Activated gamma-delta T cell treated with anti-CD3 and anti-CD28 coated beads, Interleukin-2, amount 50 U/mL, for 16 hours (primary cell): ENCODE measurements around the gene TXNRD1.
"Not testable (repeated sequence)": the region's sequence is repeated elsewhere in the genome, so short reads cannot be mapped to it uniquely, and the experiment has no call there.

ENCODE experiments used
- DNase-seq: peaks from one replicate; pipeline ENCODE4 v3.0.0-alpha.2; 2020; ENCODE audit warnings: low read depth

The TXNRD1 gene

DNA sequence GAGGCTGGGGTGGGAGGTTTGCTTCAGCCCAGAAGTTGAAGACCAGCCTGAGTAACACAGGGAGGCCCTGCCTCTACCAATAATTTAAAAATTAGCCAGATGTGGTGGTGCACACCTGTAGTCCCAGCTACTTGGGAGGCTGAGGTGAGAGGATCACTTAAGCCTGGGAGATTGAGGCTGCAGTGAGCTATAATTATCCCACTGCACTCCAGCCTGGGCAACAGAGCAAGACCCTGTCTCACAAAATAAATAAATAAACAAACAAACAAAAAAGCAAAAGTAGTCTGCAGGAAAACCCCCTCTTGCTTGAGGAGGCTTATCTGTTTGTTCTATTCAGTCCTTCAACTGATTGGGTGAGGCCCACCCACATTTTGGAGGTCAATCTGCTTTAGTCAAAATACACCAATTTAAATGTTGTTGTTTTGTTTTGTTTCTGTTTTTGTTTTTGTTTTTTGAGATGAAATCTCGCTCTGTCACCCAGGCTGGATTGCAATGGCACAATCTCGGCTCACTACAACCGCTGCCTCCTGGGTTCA lies 24.9 kb upstream of the TXNRD1 start:
- no peak for DNase-seq

DNA sequence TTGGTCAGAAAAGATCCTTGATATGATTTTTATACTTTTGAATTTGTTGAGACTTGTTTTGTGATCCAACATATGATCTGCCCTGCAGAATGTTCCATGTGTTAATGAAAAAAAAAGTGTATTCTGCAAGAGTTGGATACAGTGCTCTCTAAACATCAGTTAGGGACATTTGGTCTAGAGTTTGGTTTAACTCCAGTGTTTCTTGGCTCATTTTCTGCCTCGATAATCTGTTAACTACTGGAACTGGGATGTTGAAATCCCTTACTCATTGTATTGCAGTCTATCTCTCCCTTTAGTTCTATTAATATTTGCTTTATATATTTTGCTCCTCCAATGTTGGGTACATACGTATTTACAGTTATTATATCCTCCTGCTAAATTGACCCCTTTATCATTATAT lies 18.3 kb upstream of the TXNRD1 start:
- no peak for DNase-seq

DNA sequence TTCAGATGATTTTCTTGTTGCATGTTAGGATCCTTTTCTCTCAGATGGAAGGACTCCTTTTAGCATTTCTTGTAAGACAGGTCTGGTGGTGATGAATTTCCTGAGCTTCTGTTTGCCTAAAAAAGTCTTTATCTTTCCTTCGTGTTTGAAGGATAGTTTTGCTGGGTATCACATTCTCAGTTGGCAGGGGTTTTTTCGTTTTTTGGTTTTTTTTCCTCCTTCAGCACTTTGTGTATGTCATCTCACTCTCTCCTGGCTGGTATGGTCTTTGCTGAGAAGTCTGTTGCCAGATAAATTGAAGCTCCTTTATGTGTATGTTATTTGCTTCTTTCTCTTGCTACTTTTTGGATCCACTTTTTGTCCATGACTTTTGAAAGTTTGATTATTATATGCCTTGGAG lies 15.6 kb upstream of the TXNRD1 start:
- no peak for DNase-seq

DNA sequence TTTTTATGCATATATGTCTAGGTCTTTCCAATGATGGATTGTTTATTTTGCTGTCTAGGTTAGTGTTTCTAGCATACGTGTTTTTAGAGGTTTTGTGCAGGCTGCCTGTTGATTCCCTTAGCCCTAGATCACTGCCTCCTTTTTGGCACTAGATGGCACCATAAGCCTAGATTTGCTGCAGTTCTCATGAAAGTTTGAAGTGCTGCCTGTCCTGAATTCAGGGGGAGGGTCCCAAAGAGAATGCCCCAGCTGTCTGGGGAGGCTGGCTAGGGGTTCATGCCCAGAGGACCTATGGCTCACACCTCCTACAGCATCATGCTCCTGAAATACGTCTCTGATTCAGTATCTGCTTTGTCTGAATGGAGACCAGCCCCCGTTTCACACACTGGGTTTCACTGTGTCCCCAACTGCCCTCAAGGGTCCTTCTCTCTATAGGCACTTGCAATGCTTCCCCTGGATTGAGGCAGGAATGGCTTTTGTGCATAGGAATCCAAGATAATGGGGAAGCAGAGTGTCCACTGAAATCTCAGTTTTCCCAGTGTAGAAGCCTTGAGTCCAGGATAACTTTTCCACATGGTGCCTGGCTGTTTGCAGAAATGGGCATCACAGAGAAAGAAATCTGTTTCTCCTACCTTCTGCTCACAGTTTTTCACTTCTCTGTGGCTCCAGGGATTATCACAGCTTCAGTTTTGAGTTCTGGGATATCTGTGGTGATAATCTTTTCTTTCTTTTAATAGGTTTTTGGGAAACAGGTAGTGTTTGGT lies 14.2 kb upstream of the TXNRD1 start:
- DNase-seq, result peak; percentile 22

DNA sequence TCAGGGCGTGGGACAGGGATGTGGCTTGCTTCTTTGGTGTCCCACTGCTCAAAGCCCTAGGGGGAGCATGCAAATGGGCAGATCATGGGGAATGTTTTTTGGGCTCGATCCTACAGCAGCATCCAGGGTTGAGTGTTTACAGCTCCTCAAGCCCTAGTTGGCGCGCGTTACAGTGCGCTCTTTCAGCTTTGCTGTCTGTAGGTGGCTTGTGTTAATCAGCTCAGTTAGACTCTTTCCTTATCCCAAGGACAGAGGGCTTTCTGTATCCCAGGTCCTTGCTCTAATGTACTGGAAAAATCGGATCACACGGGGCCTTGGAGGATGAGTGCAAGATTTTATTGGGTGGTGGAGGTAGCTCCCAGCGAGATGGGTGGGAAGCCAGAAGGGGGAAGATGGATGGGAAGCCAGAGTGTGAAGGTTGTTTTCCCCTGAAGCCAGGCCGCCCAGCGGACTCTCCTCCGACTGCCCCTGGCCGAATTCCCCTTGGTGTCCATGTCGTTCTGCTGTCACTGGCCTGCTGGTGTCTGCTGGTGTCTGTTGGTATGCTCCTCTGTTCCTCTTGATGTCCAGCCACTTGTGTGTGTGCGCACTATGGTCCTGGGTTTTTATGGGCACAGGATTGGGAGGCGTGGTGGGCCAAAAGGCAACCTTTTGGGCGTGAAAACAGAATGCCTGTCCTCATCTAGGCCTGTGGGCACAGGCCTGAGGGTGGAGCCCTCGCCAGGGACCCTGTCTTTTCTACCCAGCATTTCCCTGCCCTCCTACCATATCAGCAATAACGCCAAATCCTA lies 10.7 kb upstream of the TXNRD1 start:
- DNase-seq, result no peak

DNA sequence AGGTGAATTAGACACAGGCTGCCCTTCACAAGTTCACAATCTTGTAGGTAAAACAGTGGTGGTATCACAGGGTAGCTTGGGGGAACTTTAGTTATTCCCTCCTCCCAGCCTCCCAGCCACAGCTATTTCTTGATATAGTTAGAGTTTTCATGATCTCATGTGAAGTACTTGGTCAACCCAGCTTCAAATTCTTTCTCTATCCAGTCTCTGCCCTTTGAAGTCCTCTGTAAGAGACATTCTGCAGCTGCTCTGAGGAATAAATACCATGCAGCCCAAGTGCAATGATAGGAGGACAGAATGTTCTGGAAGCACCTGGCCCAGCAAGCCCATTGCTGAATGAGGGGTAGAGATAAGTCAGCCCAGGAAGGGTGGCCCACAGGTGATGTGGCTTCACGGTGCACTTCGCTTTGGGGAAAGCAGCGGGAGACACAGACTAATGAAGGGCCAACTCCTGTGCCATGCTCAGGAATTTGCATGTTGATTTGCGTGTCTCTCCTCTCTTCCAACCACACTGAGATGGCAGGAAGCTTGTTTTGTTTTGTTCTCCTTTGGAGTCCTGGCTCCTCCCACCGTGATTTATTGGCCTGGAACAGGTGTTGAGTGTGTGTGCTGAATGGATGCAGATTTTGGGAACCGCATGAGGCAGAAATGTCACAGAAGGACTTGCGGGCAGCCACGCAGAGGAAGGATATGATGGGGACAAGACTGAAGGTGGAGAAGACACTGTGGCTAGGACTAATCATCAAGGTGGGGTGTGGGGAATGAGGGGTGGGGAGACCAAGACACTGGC lies 8.0 kb upstream of the TXNRD1 start:
- no peak for DNase-seq

DNA sequence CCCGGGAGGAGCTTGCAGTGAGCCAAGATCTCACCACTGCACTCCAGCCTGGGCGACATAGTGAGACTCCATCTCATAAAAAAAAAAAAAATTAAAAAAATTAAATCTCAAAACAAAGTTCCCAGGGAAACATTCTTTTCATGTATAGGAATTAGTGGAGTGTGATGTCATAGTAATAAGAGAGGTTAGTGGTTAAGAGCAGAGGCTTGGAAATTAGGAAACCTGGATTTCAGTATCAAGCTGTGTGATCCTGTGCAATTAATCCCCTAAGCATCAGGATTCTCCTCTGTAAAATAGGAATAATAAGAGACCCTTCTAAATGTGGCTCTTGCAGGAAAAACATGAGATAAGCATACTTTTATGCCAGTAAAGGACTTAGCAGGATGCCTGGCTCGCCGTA lies 3.1 kb upstream of the TXNRD1 start:
- no peak for DNase-seq

DNA sequence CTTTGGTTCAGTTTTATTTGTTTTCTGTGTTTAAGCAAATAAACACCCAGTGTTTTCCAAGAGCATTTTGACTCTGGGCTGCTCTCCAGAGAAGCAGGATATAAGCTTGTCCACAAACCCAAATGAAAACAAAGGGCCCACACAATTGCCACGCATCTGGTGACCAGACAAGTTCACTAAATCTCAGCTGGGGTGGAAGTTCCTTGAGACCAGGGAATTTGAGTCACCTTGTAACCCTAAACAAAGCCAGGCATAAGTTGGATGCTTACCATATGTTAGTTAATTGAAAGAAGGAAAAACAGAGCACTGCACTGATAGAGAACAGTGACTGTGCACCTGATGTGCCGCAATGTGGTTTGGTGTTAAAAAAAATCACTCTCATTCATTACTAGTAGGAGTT lies 1.6 kb upstream of the TXNRD1 start:
- DNase-seq, result no peak

DNA sequence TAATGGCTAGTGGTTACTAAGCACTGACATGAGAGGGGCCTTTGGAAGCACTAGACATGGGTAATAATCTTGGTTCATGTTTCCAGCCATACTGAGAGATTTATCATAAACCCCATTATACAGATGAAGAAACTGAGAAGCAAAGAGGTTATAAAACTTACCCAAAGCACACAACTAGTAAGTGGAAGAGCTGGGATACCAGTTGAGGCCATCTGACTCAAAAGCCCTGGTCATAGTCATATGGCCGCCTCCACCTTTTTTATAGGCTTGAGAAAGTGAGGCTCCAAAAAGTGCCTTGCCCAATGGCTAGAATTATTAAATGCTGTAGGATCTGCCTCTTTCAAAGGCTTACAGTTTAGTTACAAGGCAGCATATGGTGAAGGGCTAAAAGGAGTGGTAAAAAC lies 944 bp downstream of the TXNRD1 start:
- no peak for DNase-seq

DNA sequence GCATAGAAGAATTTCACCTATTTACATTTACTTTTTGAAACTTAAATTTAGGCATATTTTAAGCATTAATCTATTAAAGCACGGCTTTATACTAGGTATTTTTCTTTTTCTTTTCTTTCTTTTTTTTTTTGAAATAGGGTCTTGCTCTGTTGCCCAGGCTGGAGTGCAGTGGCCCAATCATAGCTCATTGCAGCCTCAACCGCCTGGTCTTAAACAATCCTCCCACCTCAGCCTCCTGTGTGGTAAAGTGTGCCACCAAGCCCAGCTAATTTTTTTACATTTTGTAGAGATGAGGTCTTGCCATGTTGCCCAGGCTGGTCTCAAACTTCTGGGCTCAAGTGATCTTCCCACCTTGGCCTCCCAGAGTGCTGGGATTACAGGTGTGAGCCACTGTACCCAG lies 2.9 kb downstream of the TXNRD1 start:
- not testable (repeated sequence) for DNase-seq

DNA sequence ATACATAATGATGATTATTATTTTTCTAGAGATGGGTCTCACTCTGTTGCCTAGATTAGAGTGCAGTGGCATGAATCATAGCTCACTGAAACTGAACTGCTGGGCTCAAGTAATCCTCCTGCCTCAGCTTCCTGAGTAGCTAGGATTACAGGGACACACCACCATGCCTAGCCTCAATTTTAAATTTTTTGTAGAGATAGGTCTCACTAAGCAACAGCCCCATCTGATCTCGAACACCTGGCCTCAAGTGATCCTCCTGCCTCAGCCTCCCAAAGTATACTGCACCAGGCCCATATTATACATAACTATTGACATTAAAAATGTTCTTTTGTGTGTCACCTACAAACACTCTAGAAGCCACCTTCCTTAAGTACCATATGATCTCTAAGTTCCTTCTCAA lies 3.4 kb downstream of the TXNRD1 start:
- DNase-seq, result no peak

DNA sequence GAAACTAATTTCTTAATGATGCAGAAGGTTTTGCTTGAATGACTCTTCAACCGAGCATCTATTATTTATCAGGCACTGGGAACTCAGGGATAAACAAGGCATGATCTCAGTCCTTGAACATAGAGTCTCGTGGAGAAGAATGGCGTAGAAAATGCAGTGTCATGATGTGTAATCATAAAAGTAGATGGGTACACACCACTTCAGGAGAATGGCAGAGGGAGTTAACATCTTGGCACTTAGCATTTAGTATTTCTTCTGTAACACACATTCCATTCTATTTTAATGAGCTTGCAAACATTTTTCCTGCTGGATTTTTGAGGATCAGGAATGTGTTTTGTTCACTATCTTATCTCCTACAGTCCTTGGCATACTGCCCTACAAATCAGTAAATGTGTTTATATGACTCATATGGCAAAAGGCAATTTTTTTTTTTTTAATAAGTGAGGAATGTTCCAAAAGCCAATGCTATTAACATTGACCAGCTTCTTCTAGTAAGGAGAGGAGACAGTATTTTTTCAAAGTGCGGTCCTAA lies 3.8 kb downstream of the TXNRD1 start:
- DNase-seq, result no peak

DNA sequence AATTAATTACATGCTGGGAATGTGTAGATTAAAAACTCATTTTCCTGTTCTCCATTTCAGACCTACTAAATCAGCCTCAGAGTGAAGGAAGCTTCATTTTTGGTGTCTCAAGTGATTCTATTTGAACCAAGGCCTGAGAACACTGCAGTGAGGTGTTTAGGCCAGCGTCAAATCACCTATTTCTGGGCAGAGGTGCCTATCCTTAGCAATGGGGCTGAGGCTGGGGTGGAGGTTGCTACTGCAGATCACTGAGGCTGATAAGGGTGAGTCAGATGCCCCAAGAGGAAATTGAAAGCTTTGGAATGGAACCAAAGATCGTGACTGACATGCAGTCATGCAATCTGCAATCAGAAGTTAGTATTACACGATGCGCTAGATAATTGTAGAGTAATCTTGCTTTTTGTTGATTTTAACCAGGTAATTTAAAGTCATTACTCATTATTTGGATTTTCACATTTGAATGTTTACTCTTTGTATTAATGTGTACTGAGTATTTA lies 4.4 kb downstream of the TXNRD1 start:
- peak; percentile 30 for DNase-seq

DNA sequence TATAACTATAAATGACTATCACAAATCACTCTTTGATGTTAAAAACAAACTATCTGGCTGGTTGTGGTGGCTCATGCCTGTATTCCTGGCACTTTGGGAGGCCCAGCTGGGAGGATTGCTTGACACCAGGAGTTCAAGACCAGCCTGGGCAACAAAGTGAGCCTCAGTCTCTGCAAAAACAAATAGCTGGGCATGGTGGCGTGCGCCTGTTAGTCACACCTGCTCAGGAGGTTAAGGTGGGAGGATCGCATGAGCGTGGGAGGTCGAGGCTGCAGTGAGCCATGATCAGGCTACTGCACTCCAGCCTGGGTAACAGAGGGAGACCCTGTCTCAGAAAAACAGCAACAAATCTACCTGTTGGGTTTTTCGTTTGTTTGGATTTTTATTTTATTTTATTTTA lies 5.4 kb downstream of the TXNRD1 start:
- no peak for DNase-seq

DNA sequence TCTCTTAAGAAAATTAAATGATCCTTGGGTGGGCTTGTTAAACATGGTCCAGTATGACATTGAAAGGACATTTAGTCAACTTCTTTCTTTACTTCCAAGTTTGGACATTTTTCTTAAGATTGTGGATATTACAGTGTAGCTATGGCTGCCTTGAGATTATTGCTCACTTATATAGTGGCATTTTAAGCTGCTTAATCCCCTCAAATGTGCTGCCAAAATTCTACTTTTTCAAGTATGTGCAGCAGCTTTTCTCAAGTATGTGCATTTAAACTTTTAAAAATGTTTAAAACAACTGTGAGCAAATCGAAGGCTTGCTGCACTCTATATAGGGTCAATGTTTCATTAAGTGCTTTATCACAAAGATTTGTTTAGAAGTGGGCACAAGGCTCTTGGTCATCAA lies 7.4 kb downstream of the TXNRD1 start:
- DNase-seq, result no peak

DNA sequence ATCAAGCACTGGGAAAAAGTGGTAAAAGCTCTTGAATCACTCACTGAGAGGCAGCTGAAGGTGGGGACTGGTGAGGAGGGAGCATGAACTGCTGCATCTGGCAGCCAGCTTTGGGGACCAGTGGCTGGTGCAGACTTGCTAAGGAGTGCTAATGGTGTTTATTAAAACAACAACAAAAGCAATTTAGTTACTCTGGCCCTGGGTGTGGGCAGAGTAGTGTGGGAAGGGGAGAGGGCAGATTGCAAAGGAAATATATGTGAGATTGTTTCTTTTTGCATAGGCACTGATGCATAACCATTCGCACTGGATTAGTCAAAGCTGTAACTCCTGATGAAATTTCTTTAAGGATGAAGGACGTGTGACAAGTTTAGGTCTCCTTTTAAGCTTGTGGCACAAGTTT lies 8.1 kb downstream of the TXNRD1 start:
- no peak for DNase-seq

DNA sequence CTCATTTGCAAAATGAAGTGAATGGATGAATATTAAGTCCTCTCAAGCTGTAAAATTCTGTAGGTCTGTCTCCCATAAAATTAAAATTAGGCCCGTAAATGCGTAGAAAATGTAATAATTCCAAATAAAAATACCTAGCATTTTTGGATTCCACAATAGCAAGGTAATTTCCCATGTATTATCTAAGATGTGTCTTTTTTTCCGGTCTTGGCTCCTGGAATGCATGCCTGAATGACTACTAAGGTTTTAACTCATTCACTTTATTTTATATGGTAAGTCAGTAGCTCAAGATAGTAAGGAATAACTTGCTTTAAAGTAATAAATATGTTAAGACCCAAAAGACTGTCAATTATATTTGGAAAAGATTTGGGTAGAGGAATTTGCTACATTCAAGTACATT lies 11.1 kb downstream of the TXNRD1 start:
- no peak for DNase-seq

DNA sequence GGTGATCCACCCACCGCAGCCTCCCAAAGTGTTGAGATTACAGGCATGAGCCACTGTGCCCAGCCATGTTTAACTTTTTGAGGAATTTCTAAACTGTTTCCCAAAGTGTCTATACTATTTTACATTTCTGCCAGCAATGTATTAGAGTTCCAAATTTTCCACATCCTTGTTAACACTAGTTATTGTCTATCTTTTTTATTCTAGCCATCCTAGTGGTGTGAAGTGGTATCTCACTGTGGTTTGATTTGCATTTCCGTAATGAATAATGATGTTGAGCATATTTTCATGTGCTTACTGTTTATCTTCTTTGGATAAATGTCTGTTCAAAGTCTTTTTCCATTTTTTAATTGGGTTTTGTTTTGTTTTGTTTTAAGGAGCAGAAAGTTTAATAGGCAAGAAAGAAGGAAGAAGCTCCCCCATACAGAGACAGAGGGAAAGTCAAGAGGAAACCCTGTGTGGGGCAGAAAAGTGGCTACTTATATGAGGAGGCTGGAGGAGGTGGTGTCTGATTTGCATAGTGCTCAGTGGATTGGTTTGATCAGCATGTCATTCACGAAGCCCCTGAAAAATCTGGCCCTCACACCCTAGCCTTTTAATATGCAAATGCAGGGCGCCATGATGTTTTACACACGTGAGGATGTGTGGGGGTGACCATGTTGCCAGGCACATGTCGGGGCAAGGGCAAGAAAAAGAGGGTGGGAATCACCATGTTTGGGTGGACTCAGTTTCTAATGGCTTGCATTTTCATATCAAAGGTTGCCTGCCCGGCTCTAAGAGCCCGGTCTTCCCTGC lies 14.9 kb downstream of the TXNRD1 start:
- no peak for DNase-seq

DNA sequence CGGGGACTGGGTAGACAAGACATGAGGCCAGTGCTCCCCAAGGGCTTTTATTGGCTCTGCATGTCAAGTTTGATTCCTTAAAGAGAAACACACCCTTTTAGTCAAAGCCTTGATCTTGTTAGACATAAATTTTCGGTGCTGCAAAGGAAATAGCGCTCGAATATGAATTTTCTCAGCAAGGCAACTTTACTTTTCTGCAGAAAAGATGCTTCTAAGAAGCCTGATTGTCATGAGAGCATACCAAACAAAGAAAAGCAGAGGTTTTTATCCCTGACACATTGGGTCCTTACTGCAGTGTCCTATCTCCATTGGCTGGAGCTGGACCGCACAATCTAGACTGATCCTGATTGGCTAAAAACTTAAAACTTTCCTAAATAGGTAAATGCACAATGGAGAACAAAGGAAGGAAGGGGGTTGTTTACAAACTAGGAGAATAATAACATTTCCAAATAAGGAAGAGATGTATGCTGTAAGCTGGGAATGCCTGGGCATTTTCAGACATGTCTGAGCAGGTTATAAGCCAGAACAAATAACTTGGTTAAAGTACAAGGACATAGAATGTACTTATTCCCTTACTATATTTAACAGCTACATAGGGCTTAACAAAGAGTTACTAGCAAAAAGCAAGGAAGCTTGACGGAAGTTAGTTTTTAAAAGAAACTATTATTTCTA lies 17.2 kb downstream of the TXNRD1 start:
- DNase-seq, result no peak

DNA sequence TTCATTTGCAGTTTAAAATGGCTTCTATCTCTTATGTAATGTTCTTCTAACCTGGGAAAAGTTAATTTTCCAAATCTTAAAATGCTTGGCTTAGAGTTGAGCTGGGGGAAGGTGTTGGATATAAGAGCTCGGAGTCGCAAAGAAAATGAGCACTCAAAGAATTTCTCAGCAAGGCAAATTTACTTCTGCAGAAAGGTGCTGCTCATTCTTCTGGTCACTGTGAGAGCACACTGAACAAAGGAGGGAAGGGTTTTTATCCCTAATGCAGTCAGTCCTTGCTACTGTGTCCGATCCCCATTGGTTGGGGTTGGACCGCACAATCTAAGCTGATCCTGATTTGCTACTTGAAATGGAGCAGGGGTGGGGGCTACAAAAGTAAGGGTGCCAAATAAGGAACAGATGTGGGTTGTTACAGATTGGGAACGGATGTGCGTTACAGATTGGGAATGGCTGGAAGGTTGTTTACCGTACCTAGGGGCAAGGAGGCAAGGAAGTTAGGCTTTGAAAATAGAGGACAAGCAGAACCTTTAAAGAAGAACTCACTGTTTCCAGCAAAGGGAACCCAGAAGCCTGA lies 19.4 kb downstream of the TXNRD1 start:
- DNase-seq, result no peak
